Choroid plexus epithelial cell (primary cell): ENCODE data around the gene BSND.
"Not testable (repeated sequence)": the region's sequence is repeated elsewhere in the genome, so short reads cannot be mapped to it uniquely, and the experiment has no call there.

Experiments used
- DNase-seq: peaks from one replicate; pipeline ENCODE4 v3.0.0-alpha.2; 2010; ENCODE audit warnings: low read depth
- H3K4me3 ChIP-seq: 2 replicates; pipeline ENCODE4 v1.5.1; 2011; ENCODE audit warnings: low read depth, mild to moderate bottlenecking, control low read depth, low read length, moderate library complexity
- CTCF ChIP-seq: conservative IDR thresholded peaks from 2 replicates; pipeline ENCODE4 v1.5.1; 2011; ENCODE audit warnings: low read depth, mild to moderate bottlenecking, control low read depth, inconsistent platforms, low read length, moderate library complexity

Gene BSND

GRCh38 chr1:54953846-54954245 lies 44.9 kb upstream of the BSND start:
- no peak for TF ChIP-seq CTCF
- H3K4me3 ChIP-seq = no peak overlapping the region

GRCh38 chr1:54955359-54955758 lies 43.4 kb upstream of the BSND start:
- H3K4me3 ChIP-seq = no peak overlapping the region
- no peak for TF ChIP-seq CTCF
- DNase-seq = peak; percentile 76

More at GRCh38 chr1:54953846-54954245, 44.9 kb upstream of the BSND start:
- DNase-seq = no peak

GRCh38 chr1:54956726-54957125 lies 42.0 kb upstream of the BSND start:
- no peak for TF ChIP-seq CTCF
- no peak overlapping the region for H3K4me3 ChIP-seq
- DNase-seq = no peak

- H3K4me3 ChIP-seq = no peak overlapping the region
- DNase-seq = no peak
- TF ChIP-seq CTCF = no peak
Observed at GRCh38 chr1:54959241-54959640, 39.5 kb upstream of the BSND start.

- H3K4me3 ChIP-seq = no peak overlapping the region
- DNase-seq = no peak
- no peak for TF ChIP-seq CTCF
Observed at GRCh38 chr1:54962612-54963395, 35.9 kb upstream of the BSND start.

GRCh38 chr1:54963829-54964228 lies 34.9 kb upstream of the BSND start:
- not testable (repeated sequence) for H3K4me3 ChIP-seq, DNase-seq

GRCh38 chr1:54965624-54966340 lies 33.0 kb upstream of the BSND start:
- DNase-seq = peak; percentile 85
- no peak for TF ChIP-seq CTCF
- H3K4me3 ChIP-seq = no peak overlapping the region
